GM19372 (cell line): Measurements from ENCODE around the gene OR4D6.

Experiments used
- ATAC-seq: cut with Tn5 transposase; IDR thresholded peaks from one replicate; pipeline ENCODE4 v1.9.1; 2021; ENCODE audit warnings: mild to moderate bottlenecking, low read depth, moderate library complexity; ENCODE audit not compliant: unreplicated experiment

Gene OR4D6

GRCh38 chr11:59503276-59503675 is 46.5 kb downstream of the OR4D6 start, which contains the start of gene OR4D11:
Gene OR4D11 (plus strand): TSS chr11:59503576. CDS start chr11:59503576, 0 bp downstream.
- no peak for ATAC-seq
